ENCODE measurements around the gene PRPF38B.

The PRPF38B gene

DNA sequence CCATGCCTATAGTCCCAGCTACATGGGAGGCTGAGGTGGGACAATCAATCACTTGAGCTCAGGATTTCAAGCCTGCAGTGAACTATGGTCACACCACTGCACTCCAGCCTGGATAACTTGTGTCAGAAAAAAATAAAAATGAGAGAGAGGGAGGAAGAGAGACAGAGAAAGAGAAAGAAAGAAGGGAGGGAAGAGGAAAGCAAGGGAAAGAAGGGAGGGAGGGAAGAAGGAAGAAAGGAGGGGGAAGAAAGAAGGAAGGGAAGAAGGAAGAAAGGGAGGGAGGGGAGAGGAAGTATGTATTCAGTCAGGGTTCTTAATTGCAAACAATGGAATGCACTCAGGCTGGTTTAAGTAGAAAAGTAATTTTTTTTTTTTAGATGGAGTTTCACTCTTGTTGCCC is 23.3 kb upstream of the PRPF38B start:
- ATAC-seq (ENCODE audit: low read depth) (no peak), DNase-seq (ENCODE audit: low spot score) (no peak)
- H3K9me3 ChIP-seq (ENCODE audit: severe bottlenecking): no peaks in the 10 kb centered on the region
- H3K4me1 ChIP-seq (ENCODE audit: insufficient read depth, poor library complexity, severe bottlenecking): no peaks in the 10 kb centered on the region
- H3K27ac ChIP-seq (ENCODE audit: poor library complexity, severe bottlenecking): no peak overlapping the region
- no peaks in the 10 kb centered on the region for H3K36me3 ChIP-seq (ENCODE audit: low read depth)
- H3K27me3 ChIP-seq (ENCODE audit: insufficient read depth, poor library complexity, severe bottlenecking): no peaks in the 10 kb centered on the region
- H3K4me3 ChIP-seq (ENCODE audit: severe bottlenecking): no peak overlapping the region
- TF ChIP-seq, protein P1, sequence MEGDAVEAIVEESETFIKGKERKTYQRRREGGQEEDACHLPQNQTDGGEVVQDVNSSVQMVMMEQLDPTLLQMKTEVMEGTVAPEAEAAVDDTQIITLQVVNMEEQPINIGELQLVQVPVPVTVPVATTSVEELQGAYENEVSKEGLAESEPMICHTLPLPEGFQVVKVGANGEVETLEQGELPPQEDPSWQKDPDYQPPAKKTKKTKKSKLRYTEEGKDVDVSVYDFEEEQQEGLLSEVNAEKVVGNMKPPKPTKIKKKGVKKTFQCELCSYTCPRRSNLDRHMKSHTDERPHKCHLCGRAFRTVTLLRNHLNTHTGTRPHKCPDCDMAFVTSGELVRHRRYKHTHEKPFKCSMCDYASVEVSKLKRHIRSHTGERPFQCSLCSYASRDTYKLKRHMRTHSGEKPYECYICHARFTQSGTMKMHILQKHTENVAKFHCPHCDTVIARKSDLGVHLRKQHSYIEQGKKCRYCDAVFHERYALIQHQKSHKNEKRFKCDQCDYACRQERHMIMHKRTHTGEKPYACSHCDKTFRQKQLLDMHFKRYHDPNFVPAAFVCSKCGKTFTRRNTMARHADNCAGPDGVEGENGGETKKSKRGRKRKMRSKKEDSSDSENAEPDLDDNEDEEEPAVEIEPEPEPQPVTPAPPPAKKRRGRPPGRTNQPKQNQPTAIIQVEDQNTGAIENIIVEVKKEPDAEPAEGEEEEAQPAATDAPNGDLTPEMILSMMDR (IDR thresholded peaks at IDR 0.05; ENCODE audit: poor library complexity, severe bottlenecking): no peak

DNA sequence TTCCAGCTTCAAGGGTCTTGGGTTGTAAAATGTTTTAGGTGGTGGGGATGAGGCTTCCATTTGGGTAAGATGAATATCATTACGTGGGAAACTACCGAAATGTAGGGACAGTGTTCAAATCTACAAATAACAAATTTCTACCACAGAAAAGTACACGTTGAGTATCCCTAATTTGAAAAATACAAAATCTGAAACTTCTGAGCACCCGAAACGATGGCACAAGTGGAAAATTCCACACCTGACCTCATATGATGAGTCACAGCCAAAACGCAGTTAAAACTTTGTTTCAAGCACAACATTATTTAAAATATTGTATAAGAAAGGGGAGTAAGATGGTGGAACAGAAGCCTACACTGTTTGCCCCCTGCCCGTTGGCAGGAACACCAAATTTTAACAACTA is 22.4 kb upstream of the PRPF38B start:
- TF ChIP-seq, protein P1 (IDR thresholded peaks at IDR 0.05; ENCODE audit: poor library complexity, severe bottlenecking): no peak
- Histone ChIP-seq H3K4me1 (ENCODE audit: insufficient read depth, poor library complexity, severe bottlenecking) (no peaks in the 10 kb centered on the region), H3K9me3 (ENCODE audit: severe bottlenecking) (no peaks in the 10 kb centered on the region), H3K36me3 (ENCODE audit: low read depth) (no peaks in the 10 kb centered on the region), H3K4me3 (ENCODE audit: severe bottlenecking) (no peak overlapping the region), H3K27ac (ENCODE audit: poor library complexity, severe bottlenecking) (no peak overlapping the region), H3K27me3 (ENCODE audit: insufficient read depth, poor library complexity, severe bottlenecking) (no peaks in the 10 kb centered on the region)
- ATAC-seq (ENCODE audit: low read depth) (no peak), DNase-seq (ENCODE audit: low spot score) (no peak)

DNA sequence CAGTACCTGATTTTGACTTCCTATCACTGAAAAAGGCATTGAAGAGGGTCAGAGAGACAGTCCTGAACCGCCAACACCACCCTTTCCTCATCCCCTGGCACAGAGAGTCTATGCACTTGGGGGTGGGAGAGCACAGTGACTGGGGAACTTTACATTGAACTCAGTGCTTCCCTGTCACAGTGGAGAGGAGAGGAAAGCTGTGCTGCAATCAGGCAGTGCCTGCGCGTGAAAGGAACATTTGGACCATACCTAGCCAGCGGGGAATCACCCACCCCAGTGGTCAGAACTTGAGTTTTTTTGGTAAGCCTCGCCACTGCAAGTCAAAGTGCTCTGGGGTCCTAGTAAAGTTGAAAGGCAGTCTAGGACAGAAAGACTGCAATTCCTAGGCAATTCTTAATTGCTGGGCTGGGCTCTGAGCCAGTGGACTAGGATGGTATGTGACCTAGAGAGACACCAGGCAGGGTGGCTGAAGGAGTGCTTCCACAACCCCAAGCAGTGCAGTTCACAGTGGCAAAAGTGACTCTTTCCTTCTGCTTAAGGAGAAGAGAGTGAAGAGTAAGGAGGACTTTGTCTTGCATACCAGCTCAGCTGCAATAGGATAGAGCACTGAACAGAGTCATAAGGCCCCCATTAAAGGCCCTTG is 21.9 kb upstream of the PRPF38B start:
- H3K4me3 ChIP-seq (ENCODE audit: severe bottlenecking): no peak overlapping the region
- ATAC-seq (ENCODE audit: low read depth): no peak
- no peaks in the 10 kb centered on the region for H3K9me3 ChIP-seq (ENCODE audit: severe bottlenecking)
- no peaks in the 10 kb centered on the region for H3K36me3 ChIP-seq (ENCODE audit: low read depth)
- no peaks in the 10 kb centered on the region for H3K4me1 ChIP-seq (ENCODE audit: insufficient read depth, poor library complexity, severe bottlenecking)
- no peaks in the 10 kb centered on the region for H3K27me3 ChIP-seq (ENCODE audit: insufficient read depth, poor library complexity, severe bottlenecking)
- no peak overlapping the region for H3K27ac ChIP-seq (ENCODE audit: poor library complexity, severe bottlenecking)
- TF ChIP-seq, protein P1 (IDR thresholded peaks at IDR 0.05; ENCODE audit: poor library complexity, severe bottlenecking): no peak
- no peak for DNase-seq (ENCODE audit: low spot score)

DNA sequence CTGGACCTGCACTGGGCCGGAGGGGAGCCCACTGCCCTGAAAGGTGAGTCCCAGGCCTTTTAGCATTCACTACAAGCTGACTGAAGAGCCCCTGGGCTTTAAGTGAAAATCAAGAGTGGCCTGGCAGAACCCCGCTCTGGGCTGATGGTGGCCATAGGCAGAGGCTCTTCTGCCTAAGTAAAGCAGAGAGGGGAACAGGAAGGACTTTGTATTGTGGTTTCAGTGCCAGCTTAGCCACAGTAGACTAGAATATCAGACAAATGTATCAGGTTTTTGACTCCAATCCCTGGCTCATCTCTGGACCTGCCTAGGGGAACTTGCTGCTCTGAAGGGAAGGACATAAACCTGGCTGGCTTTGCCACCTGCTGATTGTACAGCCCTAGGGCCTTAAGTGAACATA is 21.0 kb upstream of the PRPF38B start:
- no peak for DNase-seq (ENCODE audit: low spot score)
- TF ChIP-seq, protein P1 (IDR thresholded peaks at IDR 0.05; ENCODE audit: poor library complexity, severe bottlenecking): no peak
- Histone ChIP-seq H3K27me3 (ENCODE audit: insufficient read depth, poor library complexity, severe bottlenecking) (no peaks in the 10 kb centered on the region), H3K27ac (ENCODE audit: poor library complexity, severe bottlenecking) (no peak overlapping the region), H3K9me3 (ENCODE audit: severe bottlenecking) (no peaks in the 10 kb centered on the region), H3K4me1 (ENCODE audit: insufficient read depth, poor library complexity, severe bottlenecking) (no peaks in the 10 kb centered on the region), H3K4me3 (ENCODE audit: severe bottlenecking) (no peak overlapping the region), H3K36me3 (ENCODE audit: low read depth) (no peaks in the 10 kb centered on the region)
- ATAC-seq (ENCODE audit: low read depth): no peak

DNA sequence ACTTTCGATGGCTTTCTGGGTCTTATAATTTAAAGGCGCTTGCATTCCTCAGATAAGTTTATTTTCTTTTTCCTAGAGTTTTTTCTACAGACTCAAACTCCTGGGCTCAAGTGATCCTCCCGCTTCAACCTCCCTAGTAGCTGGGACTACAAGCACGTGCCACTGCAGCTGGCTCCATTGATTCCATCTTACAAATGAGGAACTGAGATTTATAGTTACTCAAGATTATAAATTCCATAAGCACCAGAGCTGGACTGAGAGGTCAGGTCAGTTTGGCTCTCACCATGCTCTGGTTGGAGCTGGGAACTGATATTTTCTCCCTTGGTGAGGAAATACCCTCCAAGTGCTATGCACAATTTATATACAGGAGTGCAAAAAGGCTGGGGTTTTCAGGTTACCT is 13.4 kb upstream of the PRPF38B start:
- H3K9me3 ChIP-seq (ENCODE audit: severe bottlenecking): no peaks in the 10 kb centered on the region
- no peaks in the 10 kb centered on the region for H3K27me3 ChIP-seq (ENCODE audit: insufficient read depth, poor library complexity, severe bottlenecking)

More for the DNA sequence above, 13.4 kb upstream of the PRPF38B start:
- DNase-seq (ENCODE audit: low spot score) (no peak), ATAC-seq (ENCODE audit: low read depth) (no peak)
- Histone ChIP-seq H3K27ac (ENCODE audit: poor library complexity, severe bottlenecking) (no peak overlapping the region), H3K36me3 (ENCODE audit: low read depth) (no peaks in the 10 kb centered on the region), H3K4me1 (ENCODE audit: insufficient read depth, poor library complexity, severe bottlenecking) (peaks cover 4% of the 10 kb centered on the region), H3K4me3 (ENCODE audit: severe bottlenecking) (no peak overlapping the region)
- TF ChIP-seq, protein P1 (IDR thresholded peaks at IDR 0.05; ENCODE audit: poor library complexity, severe bottlenecking): no peak

Data from RWPE2 (cell line).